Measurements from ENCODE around the gene B4GAT1. TPM values are rescaled to one million over a fixed set of nuclear protein-coding genes. Genes with fewer than 3 reads are reported as not detected.
"Not testable (repeated sequence)": the region's sequence is repeated elsewhere in the genome, so short reads cannot be mapped to it uniquely, and the experiment has no call there.

The B4GAT1 gene
- polyA plus RNA-seq, 1 of the 3 experiments (the other 2 are of a cell fraction), result 26.4 TPM

DNA sequence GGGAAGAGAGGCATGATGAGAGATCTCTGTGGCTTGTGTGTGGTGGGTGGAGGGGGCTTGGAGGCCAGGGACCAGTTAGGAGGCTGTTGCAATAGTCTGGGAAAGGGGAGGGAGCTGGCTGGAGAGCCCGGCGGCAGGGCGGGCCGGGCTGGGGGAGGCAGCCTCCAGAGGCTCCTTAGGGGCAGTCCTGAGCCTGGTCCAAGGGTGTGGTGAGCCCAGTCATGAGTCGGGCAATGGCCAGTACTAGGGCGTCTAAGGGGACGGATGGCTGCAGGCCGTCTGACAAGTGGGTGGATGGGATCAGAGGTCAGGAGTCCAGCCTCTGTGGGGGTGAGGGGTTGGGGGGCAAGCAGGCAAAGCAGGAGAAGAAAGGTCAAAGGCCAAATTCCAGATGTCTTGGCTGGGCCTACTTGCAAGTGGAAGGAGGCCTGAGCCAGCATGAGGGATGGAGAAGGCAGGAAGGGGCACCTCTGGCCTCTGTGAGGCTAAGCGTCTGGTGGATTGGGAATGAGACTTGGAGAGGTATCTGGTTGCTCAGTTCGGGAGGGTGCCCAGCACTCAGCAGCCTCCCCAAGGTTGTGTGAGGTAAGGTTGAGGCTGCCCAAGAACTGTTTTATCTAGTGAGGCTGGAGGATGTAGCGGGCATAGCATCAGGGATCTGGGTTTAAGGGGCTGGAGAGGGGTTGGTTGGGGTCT, 24.5 kb downstream of the B4GAT1 start (continued):
- TF ChIP-seq IRF3 (IDR thresholded peaks at IDR 0.05; ENCODE audit: low read depth, low read length), result no peak

GRCh38 chr11:66321606-66322005, 25.8 kb downstream of the B4GAT1 start:
- no peaks in the 10 kb centered on the region for H3K36me3 ChIP-seq (replicated peaks in 1 of 2; ENCODE audit: control insufficient read depth in 1 of 2, insufficient read depth in 2 of 2, low read length in 1 of 2)
- ChIA-PET POLR2A (interaction anchor here (1.7 kb wide), 1 partner anchor 9 kb away, joined by 4 read pairs; no protein-coding TSS in a partner anchor), CTCF (interaction anchor here (2.0 kb wide), 1 partner anchor 9 kb away, joined by 26 read pairs; no protein-coding TSS in a partner anchor)
- no peak overlapping the region for H3K4me3 ChIP-seq (ENCODE audit: low read depth in 2 of 2, low read length in 1 of 2)
- no peaks in the 10 kb centered on the region for H3K9me3 ChIP-seq
- H3K27me3 ChIP-seq (ENCODE audit: insufficient read depth), result no peaks in the 10 kb centered on the region
- H3K4me2 ChIP-seq, result no peak overlapping the region
- no peaks in the 10 kb centered on the region for H3F3A ChIP-seq (replicated peaks; ENCODE audit: insufficient read depth)
- no peak overlapping the region for H3K9ac ChIP-seq
- H3K79me2 ChIP-seq (ENCODE audit: insufficient read depth), result no peaks in the 10 kb centered on the region
- 91% methylated on average over 4 of the region's 4 CpGs for WGBS (ENCODE audit: low lambda C conversion rate)
- H4K20me1 ChIP-seq (ENCODE audit: insufficient read depth), result no peaks in the 10 kb centered on the region
- no peak for TF ChIP-seq MXI1 (IDR thresholded peaks at IDR 0.05; ENCODE audit: low read depth, low read length)
- TF ChIP-seq RXRA (IDR thresholded peaks at IDR 0.05; ENCODE audit: borderline replicate concordance, low read depth), result no peak
- no peak for TF ChIP-seq YY1 (IDR thresholded peaks at IDR 0.05; ENCODE audit: low read depth)
- no peak for TF ChIP-seq GATA2 (CRISPR knock-in tag; IDR thresholded peaks at IDR 0.05)
- no peak overlapping the region for H2AFZ ChIP-seq (ENCODE audit: low read depth)
- H3K27ac ChIP-seq (ENCODE audit: low read depth in 2 of 2, low read length in 1 of 2), result no peak overlapping the region
- no peak for DNase-seq
- H3K9me2 ChIP-seq, result no peaks in the 10 kb centered on the region
- H3K4me1 ChIP-seq (ENCODE audit: control insufficient read depth in 1 of 2, insufficient read depth in 2 of 2, low read depth in 1 of 2, low read length in 1 of 2), result peaks cover 29 to 39% of the 10 kb centered on the region in 2 experiments

- H3K27me3 ChIP-seq (ENCODE audit: insufficient read depth); H3K9ac ChIP-seq; H4K20me1 ChIP-seq (ENCODE audit: insufficient read depth); POLR2A ChIA-PET; H3K27ac ChIP-seq (ENCODE audit: low read depth in 2 of 2, low read length in 1 of 2); H3K4me2 ChIP-seq; H2AFZ ChIP-seq (ENCODE audit: low read depth); H3F3A ChIP-seq (replicated peaks; ENCODE audit: insufficient read depth); CTCF ChIA-PET; H3K9me2 ChIP-seq; H3K4me3 ChIP-seq (ENCODE audit: low read depth in 2 of 2, low read length in 1 of 2); H3K36me3 ChIP-seq (replicated peaks in 1 of 2; ENCODE audit: control insufficient read depth in 1 of 2, insufficient read depth in 2 of 2, low read length in 1 of 2); H3K9me3 ChIP-seq; DNase-seq; H3K79me2 ChIP-seq (ENCODE audit: insufficient read depth): not testable (repeated sequence)
- peaks cover 21 to 39% of the 10 kb centered on the region in 2 experiments for H3K4me1 ChIP-seq (ENCODE audit: control insufficient read depth in 1 of 2, insufficient read depth in 2 of 2, low read depth in 1 of 2, low read length in 1 of 2)
- WGBS (ENCODE audit: low lambda C conversion rate), result 89% methylated on average over 6 of the region's 6 CpGs
These were observed 26.7 kb downstream of the B4GAT1 start for GRCh38 chr11:66320748-66321147.

- H4K20me1 ChIP-seq (ENCODE audit: insufficient read depth); CTCF ChIA-PET; H2AFZ ChIP-seq (ENCODE audit: low read depth); H3K9ac ChIP-seq; H3K79me2 ChIP-seq (ENCODE audit: insufficient read depth); H3K36me3 ChIP-seq (replicated peaks in 1 of 2; ENCODE audit: control insufficient read depth in 1 of 2, insufficient read depth in 2 of 2, low read length in 1 of 2); H3K27ac ChIP-seq (ENCODE audit: low read depth in 2 of 2, low read length in 1 of 2); H3K27me3 ChIP-seq (ENCODE audit: insufficient read depth); H3K9me2 ChIP-seq; H3K4me2 ChIP-seq; POLR2A ChIA-PET; H3K4me3 ChIP-seq (ENCODE audit: low read depth in 2 of 2, low read length in 1 of 2); DNase-seq; H3F3A ChIP-seq (replicated peaks; ENCODE audit: insufficient read depth); H3K9me3 ChIP-seq: not testable (repeated sequence)
- H3K4me1 ChIP-seq (ENCODE audit: control insufficient read depth in 1 of 2, insufficient read depth in 2 of 2, low read depth in 1 of 2, low read length in 1 of 2), result peaks cover 21 to 39% of the 10 kb centered on the region in 2 experiments
- 95% methylated on average over 2 of the region's 2 CpGs for WGBS (ENCODE audit: low lambda C conversion rate)
These were observed 27.1 kb downstream of the B4GAT1 start for GRCh38 chr11:66320289-66320688.

Measured in SK-N-SH (cell line).